SH-SY5Y (cell line): ENCODE data around the gene FYB2.

Source experiments
- GATA2 ChIP-seq: IDR thresholded peaks from 2 replicates; pipeline ENCODE4 v1.6.1; 2011; ENCODE audit warnings: mild to moderate bottlenecking, low read depth, low read length
- GATA3 ChIP-seq: IDR thresholded peaks from 2 replicates; pipeline ENCODE4 v1.6.1; 2011; ENCODE audit warnings: low read depth, mild to moderate bottlenecking, low read length, moderate library complexity

GRCh38 chr1:56844545-56845136 is 25.4 kb upstream of the FYB2 start:
- no peak for TF ChIP-seq GATA2
- no peak for TF ChIP-seq GATA3
